OCI-LY3 (cell line): ENCODE measurements around the gene PKN2.
A peak's percentile ranks its signal among the peaks of the same experiment; 100 is the strongest.

Experiments used
- H2AFZ ChIP-seq: fragments of 200-600, 300-600 bp; shearing (Covaris generic); 2 replicates; pipeline ENCODE4 v1.6.0; 2014; ENCODE audit warnings: antibody characterized with exemption, low read depth, low read length
- H3K27ac ChIP-seq: fragments of 200-600, 300-600 bp; sonication (generic); 2 replicates; pipeline ENCODE4 v1.5.1; 2014; ENCODE audit warnings: mild to moderate bottlenecking, low read length, moderate library complexity, mixed read lengths
- H3K27me3 ChIP-seq: fragments of 200-600, 300-600 bp; sonication (generic); 2 replicates; pipeline ENCODE4 v1.6.1; 2014; ENCODE audit warnings: low read depth, low read length, mixed read lengths
- H3K36me3 ChIP-seq: fragments of 200-600, 300-600 bp; sonication (generic); replicated peaks from 2 replicates; pipeline ENCODE3; 2014; ENCODE audit warnings: low read depth, low read length, mixed read lengths
- H3K4me1 ChIP-seq: fragments of 300-600, 200-600 bp; sonication (generic); 2 replicates; pipeline ENCODE4 v1.6.1; 2014; ENCODE audit warnings: low read length, mixed read lengths
- H3K4me2 ChIP-seq: fragments of 200-600, 300-600 bp; sonication (generic); 2 replicates; pipeline ENCODE4 v1.6.1; 2014; ENCODE audit warnings: low read length, mixed read lengths
- H3K4me3 ChIP-seq: fragments of 300-600, 200-600 bp; sonication (generic); 2 replicates; pipeline ENCODE4 v1.5.1; 2014; ENCODE audit warnings: antibody characterized with exemption, mild to moderate bottlenecking, low read length, moderate library complexity
- H3K79me2 ChIP-seq: fragments of 300-600, 200-600 bp; shearing (Covaris generic); 2 replicates; pipeline ENCODE4 v1.6.1; 2014; ENCODE audit warnings: mild to moderate bottlenecking, low read length, mixed read lengths
- H3K9ac ChIP-seq: fragments of 300-600, 200-600 bp; shearing (Covaris generic); 2 replicates; pipeline ENCODE4 v1.6.0; 2014; ENCODE audit warnings: mild to moderate bottlenecking, low read length, moderate library complexity
- H3K9me3 ChIP-seq: fragments of 200-600, 300-600 bp; shearing (Covaris generic); 2 replicates; pipeline ENCODE4 v1.6.1; 2014; ENCODE audit warnings: low read length, mixed read lengths; ENCODE audit not compliant: insufficient read depth
- H4K20me1 ChIP-seq: fragments of 200-600, 300-600 bp; sonication (generic); 2 replicates; pipeline ENCODE4 v1.6.1; 2016; ENCODE audit warnings: low read length, mixed read lengths; ENCODE audit not compliant: insufficient read depth
- CTCF ChIP-seq: fragments of 200-600, 300-600 bp; sonication (generic); IDR thresholded peaks from 2 replicates; pipeline ENCODE4 v1.5.1; 2014; ENCODE audit warnings: antibody characterized with exemption, low read length, low read depth
- EZH2phosphoT487 ChIP-seq: fragments of 200-600 bp; shearing (Covaris generic); IDR thresholded peaks from 2 replicates; pipeline ENCODE4 v1.6.1; 2018; ENCODE audit warnings: antibody characterized with exemption, mixed run types, low read depth

PKN2 gene

DNA sequence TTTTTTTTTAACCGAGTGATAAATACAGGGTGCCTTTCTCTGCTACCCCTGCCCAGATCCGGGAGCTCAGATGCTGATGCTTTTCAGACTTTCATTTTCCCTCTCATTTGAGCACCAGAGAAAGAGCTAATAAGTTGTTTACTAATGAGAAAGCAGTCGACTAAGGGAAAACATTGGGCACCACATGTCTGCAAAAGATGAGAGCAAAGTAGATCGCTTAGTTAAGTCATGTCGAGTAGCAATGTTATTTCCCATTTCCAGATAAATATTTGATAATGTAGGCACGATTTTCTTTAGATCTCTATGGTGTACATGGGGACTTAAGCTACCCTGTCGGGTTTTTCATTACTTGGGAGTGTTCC, 1.2 kb downstream of the PKN2 start:
- H3K9me3 ChIP-seq, result no peaks in the 10 kb centered on the region
- H3K4me1 ChIP-seq, result peaks cover 16% of the 10 kb centered on the region
- peak overlapping the region; percentile 88 for H3K27ac ChIP-seq
- no peaks in the 10 kb centered on the region for H3K27me3 ChIP-seq
- H3K9ac ChIP-seq, result peak overlapping the region; percentile 87
- H3K4me2 ChIP-seq, result peak overlapping the region; percentile 63
- peaks cover 56% of the 10 kb centered on the region for H3K79me2 ChIP-seq
- H3K4me3 ChIP-seq, result peak overlapping the region; percentile 96
- no peak for TF ChIP-seq CTCF
- no peak for TF ChIP-seq EZH2phosphoT487
- no peaks in the 10 kb centered on the region for H3K36me3 ChIP-seq
- 0 out of 2 replicates have a peak, but pooled peaks cover 4% of the 10 kb centered on the region for H4K20me1 ChIP-seq
- peak overlapping the region; percentile 41; the same call in 1 of the 2 replicates for H2AFZ ChIP-seq

GRCh38 chr1:88691540-88691939, 7.5 kb downstream of the PKN2 start:
- Histone ChIP-seq H3K9ac (no peak overlapping the region), H3K4me3 (no peak overlapping the region), H3K27ac (no peak overlapping the region), H3K9me3 (no peaks in the 10 kb centered on the region), H3K36me3 (no peaks in the 10 kb centered on the region), H3K79me2 (peaks cover 51% of the 10 kb centered on the region), H3K4me1 (peaks cover under 1% of the 10 kb centered on the region; the same call in 1 of the 2 replicates), H4K20me1 (0 out of 2 replicates have a peak, but pooled peaks cover 8% of the 10 kb centered on the region), H3K27me3 (no peaks in the 10 kb centered on the region), H2AFZ (no peak overlapping the region), H3K4me2 (no peak overlapping the region)
- no peak for TF ChIP-seq EZH2phosphoT487
- no peak for TF ChIP-seq CTCF

DNA sequence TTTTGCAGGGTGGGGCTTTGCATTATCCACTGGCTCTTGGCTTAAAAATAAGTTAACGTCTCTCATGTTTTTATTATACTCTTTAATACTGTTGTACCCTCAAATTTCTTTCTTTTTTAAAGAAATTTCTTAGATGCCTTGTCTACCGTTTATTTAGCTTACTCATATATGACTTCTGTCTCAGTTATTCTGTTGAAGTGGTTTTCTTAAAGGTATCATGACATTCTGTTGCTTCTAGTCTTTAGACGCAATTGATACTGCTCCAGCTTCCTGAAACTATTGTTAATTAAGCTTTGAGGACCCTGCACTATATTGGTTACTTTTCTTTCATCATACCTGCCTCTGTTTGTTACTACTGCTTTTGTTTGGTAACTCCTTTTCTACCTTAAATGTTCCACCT, 11.7 kb downstream of the PKN2 start:
- Histone ChIP-seq H3K36me3 (no peaks in the 10 kb centered on the region), H3K4me2 (no peak overlapping the region), H3K9me3 (no peaks in the 10 kb centered on the region), H3K27me3 (no peaks in the 10 kb centered on the region), H3K4me1 (peaks cover 20% of the 10 kb centered on the region), H3K79me2 (peaks cover 38% of the 10 kb centered on the region), H2AFZ (no peak overlapping the region), H4K20me1 (0 out of 2 replicates have a peak, but pooled peaks cover 4% of the 10 kb centered on the region), H3K27ac (no peak overlapping the region), H3K9ac (no peak overlapping the region), H3K4me3 (no peak overlapping the region)
- no peak for TF ChIP-seq EZH2phosphoT487
- TF ChIP-seq CTCF, result no peak

- no peak overlapping the region for H3K4me2 ChIP-seq
- H3K79me2 ChIP-seq, result peaks cover 37% of the 10 kb centered on the region
- no peak overlapping the region for H2AFZ ChIP-seq
- no peak overlapping the region for H3K4me3 ChIP-seq
- H3K9ac ChIP-seq, result no peak overlapping the region
- H4K20me1 ChIP-seq, result 0 out of 2 replicates have a peak, but pooled peaks cover 4% of the 10 kb centered on the region
- H3K4me1 ChIP-seq, result peaks cover 36% of the 10 kb centered on the region
- H3K9me3 ChIP-seq, result no peaks in the 10 kb centered on the region
- TF ChIP-seq CTCF, result no peak
- no peak for TF ChIP-seq EZH2phosphoT487
- H3K27ac ChIP-seq, result no peak overlapping the region
- H3K36me3 ChIP-seq, result no peaks in the 10 kb centered on the region
- H3K27me3 ChIP-seq, result no peaks in the 10 kb centered on the region
Observed at GRCh38 chr1:88697503-88697902, 13.4 kb downstream of the PKN2 start.
